Activated CD4-positive, alpha-beta T cell treated with anti-CD3 and anti-CD28 coated beads, Interleukin-2, amount 50 U/mL, for 24 hours (primary cell): Measurements from ENCODE around the gene POU4F2.

ENCODE experiments used
- DNase-seq, 2 donors: peaks; one replicate each; pipeline ENCODE4 v3.0.0-alpha.2; 2020; ENCODE audit warnings: low read depth in 1 of 2, low spot score in 1 of 2

POU4F2 gene, protein sequence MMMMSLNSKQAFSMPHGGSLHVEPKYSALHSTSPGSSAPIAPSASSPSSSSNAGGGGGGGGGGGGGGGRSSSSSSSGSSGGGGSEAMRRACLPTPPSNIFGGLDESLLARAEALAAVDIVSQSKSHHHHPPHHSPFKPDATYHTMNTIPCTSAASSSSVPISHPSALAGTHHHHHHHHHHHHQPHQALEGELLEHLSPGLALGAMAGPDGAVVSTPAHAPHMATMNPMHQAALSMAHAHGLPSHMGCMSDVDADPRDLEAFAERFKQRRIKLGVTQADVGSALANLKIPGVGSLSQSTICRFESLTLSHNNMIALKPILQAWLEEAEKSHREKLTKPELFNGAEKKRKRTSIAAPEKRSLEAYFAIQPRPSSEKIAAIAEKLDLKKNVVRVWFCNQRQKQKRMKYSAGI

DNA sequence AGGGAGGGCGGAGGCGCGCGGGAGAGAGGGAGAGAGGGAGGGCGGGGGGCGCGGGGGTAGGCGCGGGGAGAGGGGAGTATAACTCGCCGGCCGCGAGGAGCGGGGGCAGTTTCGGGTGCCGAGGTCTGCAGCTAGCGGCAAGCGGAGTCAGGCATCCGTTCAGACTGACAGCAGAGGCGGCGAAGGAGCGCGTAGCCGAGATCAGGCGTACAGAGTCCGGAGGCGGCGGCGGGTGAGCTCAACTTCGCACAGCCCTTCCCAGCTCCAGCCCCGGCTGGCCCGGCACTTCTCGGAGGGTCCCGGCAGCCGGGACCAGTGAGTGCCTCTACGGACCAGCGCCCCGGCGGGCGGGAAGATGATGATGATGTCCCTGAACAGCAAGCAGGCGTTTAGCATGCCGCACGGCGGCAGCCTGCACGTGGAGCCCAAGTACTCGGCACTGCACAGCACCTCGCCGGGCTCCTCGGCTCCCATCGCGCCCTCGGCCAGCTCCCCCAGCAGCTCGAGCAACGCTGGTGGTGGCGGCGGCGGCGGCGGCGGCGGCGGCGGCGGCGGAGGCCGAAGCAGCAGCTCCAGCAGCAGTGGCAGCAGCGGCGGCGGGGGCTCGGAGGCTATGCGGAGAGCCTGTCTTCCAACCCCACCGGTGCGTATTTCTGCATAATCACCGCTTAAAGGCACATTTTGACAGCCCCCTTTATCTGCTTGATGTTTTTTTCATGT lies at the start of gene POU4F2:
POU4F2 (plus strand) TSS at position 108 of the 720 bp plus-strand sequence; CDS start at position 356, 248 bp downstream.
- no peak for DNase-seq

DNA sequence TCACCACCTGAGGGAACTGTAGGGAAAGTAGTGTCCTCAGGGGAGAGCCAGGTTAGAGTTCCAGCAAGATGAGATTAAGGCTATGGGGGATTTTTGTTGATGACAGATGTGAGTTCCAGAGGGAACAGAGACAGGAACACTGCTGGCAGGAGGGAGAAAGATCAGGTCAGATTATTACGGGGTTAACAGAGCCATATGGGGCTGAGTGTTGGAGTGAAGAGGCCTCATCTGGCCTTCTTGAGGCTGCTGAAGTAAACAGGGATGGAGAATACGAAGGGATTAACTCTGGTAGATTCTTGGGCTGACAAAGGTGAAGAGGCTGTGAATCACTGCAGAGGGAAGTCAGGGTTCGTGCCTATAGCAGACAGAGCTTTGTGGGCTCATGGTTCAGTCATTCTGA lies 47.9 kb upstream of the POU4F2 start:
- DNase-seq: no peak

DNA sequence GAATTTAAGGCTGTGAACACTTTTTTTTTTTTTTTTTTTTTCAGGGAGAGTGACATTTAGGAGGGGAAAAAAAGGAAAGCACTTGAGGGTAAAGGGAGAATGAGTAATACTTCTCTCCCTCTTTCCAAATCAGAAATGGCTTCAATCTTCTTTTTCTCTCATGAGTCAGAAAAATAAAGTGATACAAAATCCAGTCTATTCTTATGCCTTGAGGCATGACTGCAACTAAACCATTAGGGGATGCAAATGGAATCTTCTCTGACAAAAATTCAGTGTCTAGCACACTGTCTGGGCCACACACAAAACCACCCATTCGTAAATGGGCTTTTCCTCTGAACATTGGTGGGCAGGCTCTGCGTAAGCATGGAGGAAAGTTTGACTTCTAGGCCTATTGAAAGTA lies 46.7 kb upstream of the POU4F2 start:
- DNase-seq: no peak

DNA sequence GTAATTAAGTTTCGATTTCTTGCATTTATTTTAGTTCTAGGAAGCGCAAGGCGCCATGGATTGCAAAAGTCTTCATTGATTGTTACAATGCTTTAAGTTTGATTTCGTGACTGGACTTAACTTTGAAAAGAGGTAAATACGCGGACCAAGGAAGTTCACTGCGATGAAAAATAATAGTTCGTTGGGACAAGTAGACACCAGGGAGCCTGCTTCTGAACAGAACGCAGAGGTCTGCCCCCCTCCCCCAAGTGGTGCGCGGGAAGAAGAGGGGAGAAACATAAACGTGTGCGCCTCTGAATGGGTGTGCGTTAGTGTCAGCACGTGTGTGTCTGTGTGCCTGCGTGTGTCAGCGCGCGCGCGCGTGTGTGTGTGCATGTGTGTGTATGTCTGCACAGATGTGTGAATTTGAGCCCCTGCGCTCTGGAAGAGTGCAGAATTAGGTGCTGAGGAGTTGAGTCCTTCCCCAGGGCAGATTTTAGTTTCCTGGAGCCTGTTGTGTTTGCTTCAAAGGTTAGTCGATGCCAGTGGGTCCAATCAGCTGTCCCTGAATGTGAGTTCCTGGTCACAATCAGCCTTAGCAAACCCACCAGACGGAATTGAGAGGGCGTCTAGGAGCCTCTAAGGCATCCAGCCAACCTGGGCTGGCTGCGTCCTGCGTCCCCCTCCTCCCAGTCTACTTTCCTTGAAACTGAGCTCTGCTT lies 5.8 kb upstream of the POU4F2 start:
- no peak for DNase-seq

DNA sequence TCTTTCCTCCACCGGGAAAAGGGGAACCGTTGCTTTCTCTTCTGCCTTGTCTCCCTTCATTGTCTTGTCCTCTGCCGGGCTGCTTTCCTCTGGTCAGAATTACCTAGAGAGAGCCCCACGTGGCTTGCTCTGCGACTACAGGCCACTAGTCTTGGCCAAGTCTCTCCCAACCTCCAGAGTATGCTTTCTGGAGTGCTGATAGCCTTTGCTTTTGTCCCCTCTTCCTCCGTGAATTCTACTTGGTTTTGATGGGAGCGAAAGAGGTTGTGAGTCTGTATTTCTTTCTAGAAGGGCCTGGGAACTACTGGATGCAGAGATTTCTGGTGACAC lies 5.3 kb upstream of the POU4F2 start:
- no peak for DNase-seq

DNA sequence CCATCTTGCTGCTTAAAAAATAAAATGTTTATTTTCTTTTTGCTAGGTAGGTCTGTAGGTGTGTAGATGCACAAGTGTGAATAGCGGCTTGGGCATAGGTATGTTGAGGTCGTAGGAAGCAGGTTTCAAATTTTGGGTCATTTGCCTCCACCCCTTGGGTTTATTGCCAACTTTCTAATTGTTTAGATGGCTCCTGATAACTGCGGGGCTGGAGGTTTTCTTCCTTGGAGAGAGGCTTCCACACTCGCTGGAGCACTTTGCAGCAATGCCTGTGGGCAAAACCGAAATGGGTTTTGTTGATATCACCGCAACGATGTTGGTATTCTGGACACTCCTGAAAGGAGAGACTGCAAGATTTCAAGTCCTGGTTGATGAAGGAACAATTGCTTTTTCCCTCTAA lies 3.9 kb upstream of the POU4F2 start:
- no peak for DNase-seq

DNA sequence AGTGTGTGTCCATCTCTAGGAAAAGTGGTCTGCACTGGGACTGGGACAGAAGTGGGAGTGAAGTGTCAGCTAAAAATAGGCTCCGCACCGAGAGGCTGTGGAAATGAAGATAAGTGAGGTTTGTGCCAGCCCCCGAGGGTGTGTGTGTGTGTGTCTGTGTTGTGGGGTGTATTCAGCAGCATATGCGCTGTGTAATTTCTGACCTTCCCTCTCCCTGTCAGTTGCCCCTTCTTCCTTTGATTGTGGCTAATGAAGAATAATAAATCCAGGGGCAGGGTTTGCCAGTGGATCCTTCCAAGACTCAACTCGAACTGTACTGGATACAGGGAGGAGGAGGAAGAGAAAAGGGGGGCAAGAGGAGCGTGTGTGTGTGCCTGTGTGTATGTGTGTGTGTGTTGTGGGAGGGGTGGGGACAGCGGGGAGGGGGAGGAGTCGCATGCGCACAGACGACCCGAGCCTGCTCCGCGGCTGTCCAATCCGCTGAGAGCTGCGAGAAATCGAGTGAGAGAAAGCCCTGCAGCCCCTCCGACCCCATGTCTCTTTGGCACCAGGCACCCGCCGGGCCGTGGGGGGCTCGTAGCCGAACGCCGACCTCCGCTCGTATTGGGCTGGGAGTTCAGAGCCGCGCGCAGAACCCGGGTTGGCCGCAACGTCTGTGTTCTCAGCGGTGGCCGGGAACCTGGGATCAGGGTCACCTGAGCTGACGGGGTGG lies 916 bp upstream of the POU4F2 start:
- DNase-seq: no peak

DNA sequence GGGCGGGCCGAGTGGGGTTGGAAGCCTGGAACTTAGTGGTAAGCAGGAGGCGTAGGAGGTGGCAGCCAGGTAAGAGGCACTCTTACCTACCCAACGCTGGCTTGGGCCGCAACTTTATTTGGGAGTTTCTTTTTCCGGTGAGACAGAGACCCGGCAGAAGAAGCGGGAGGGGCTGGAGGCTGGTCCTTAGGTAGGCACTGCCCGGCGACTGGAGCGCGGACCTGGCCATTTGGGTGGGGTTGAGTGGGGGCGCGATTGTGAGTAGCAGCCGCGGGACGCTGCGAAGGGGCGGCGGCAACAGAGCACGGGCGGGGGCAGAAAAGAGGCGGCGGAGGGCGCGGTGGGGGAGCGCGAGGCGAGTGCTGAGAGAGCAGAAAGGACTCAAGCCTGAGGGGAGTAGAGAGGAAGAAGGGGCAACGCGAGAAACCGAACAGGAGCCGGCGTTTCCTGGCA lies 334 bp upstream of the POU4F2 start:
- DNase-seq: no peak

DNA sequence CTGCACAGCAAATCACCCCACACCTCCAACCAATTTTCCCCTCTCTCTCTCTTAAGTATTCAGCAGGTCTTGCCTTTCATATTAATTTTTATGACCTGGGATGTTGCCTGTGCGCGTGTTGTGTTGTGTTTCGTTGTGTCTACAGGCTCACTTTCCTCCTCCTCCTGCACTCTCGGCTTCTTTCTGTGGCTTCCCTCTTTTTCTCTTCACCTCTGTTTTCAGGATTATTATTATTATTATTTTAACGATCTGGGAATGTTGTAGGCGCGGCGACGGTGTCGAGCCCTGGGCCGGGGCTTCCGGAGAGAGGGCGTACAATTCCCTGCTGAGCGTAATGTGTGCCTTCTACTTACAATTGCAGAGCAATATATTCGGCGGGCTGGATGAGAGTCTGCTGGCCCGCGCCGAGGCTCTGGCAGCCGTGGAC lies 826 bp downstream of the POU4F2 start:
- DNase-seq: no peak

DNA sequence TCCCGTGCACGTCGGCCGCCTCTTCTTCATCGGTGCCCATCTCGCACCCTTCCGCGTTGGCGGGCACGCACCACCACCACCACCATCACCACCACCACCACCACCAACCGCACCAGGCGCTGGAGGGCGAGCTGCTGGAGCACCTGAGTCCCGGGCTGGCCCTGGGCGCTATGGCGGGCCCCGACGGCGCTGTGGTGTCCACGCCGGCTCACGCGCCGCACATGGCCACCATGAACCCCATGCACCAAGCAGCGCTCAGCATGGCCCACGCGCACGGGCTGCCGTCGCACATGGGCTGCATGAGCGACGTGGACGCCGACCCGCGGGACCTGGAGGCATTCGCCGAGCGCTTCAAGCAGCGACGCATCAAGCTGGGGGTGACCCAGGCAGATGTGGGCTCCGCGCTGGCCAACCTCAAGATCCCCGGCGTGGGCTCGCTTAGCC lies 1.4 kb downstream of the POU4F2 start:
- no peak for DNase-seq

DNA sequence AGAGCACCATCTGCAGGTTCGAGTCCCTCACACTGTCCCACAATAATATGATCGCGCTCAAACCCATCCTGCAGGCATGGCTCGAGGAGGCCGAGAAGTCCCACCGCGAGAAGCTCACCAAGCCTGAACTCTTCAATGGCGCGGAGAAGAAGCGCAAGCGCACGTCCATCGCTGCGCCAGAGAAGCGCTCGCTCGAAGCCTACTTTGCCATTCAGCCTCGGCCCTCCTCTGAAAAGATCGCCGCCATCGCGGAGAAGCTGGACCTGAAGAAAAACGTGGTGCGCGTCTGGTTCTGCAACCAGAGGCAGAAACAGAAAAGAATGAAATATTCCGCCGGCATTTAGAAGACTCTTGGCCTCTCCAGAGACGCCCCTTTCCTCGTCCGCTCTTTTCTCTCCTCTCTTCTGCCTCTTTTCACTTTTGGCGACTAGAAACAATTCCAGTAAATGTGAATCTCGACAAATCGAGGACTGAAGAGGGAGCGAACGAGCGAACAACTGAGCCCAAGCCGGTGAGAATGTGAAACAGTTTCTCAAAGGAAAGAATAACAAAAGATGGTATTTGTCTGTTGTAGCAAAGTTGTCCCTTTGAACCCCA lies 1.9 kb downstream of the POU4F2 start:
- DNase-seq: no peak

DNA sequence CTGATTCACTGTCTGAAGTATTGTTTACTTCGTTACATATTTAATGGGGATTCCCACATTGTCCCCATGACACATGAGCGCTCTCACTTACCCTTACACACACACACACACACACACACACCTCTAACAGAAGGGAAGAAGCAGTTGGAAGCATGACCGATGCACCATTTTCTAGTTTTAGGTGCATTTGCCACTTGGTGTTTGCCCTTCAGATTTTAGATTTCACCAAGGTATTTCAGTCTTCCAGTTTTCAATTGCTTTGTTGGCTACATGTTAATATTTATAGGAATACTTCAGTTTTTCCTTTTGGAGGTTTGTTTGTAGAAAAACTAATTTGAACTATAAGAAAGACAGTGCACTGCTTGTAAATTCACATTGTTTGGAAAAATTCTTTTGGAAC lies 3.1 kb downstream of the POU4F2 start:
- no peak for DNase-seq

DNA sequence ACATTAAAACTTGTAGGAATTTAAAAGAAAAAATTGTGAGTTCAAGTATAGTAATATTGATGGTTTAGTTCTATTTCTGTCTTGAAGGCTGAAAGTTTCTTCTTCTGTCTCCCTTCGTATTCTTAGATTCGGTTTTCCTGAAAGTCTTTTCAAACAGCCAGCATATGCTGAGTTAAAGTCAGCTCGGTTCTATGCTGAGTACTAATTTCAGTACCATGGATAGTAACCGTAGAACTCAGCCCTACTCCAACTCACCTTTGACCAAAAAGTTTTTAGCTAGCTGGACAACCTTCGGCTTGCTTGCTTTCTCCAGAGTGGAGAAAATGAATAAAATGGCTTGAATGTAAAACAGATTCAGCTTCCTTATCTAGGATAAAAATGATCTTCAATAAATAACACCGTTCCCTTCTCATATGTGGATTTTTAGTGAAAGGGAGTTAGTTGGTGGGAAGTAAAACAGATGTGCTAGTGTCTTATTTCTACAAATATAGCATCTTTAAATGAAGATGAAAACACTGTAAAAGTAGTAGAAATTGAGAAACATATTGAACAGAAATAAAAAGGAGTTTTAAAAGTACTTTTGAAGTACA lies 5.2 kb downstream of the POU4F2 start:
- DNase-seq: no peak

DNA sequence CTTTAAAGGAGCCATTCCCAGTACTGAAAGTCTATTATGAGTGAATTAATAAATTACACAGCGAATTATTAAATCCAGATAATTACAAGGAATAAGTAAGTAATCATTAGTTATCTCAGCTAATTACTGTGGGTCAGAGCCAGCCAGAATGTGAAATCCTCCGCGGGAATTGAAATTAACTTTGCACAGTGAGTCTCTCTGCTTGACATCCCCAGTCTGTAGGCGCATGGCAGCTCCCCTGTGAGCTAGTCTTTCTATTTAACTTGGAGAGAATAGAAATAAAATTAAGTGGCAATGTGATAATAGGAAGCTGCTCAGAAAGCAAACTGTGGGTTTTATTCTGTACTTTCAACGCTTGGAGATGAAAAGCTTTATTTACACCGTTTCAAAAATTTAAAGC lies 7.2 kb downstream of the POU4F2 start:
- DNase-seq: no peak

DNA sequence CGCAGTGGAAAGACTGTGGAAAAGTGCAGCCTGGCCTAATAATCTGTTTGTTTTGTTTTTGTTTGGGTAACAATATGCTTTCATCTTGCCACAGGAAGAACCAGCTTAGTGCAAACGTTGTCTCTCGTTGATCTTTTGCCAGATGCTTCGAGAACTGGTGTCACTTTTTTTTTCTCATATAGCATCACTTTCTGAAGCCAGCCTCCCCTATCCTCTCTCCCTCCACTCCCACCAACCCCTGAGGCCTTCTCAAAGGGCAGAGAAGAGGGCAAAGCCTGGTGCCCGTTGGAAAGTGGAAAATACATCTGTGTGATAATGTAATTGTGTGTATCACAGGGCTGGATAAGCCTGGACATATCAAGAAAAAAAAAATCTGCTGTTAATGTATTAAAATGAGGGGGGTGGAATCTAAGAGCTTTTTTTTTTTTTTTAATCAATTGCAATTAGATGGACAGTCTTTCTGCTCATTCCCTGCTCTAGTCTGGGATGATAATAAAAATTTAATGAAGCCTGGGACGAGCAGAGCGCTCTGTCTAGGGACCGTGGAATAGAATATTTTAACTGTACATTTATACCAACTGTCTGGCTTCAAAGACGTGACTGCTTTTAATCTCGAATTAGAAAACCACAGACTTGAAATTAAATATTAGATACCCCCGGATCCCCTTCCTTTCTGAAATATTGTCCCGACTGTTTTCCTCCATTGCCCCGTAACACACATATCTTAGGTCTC lies 8.1 kb downstream of the POU4F2 start:
- DNase-seq: no peak

DNA sequence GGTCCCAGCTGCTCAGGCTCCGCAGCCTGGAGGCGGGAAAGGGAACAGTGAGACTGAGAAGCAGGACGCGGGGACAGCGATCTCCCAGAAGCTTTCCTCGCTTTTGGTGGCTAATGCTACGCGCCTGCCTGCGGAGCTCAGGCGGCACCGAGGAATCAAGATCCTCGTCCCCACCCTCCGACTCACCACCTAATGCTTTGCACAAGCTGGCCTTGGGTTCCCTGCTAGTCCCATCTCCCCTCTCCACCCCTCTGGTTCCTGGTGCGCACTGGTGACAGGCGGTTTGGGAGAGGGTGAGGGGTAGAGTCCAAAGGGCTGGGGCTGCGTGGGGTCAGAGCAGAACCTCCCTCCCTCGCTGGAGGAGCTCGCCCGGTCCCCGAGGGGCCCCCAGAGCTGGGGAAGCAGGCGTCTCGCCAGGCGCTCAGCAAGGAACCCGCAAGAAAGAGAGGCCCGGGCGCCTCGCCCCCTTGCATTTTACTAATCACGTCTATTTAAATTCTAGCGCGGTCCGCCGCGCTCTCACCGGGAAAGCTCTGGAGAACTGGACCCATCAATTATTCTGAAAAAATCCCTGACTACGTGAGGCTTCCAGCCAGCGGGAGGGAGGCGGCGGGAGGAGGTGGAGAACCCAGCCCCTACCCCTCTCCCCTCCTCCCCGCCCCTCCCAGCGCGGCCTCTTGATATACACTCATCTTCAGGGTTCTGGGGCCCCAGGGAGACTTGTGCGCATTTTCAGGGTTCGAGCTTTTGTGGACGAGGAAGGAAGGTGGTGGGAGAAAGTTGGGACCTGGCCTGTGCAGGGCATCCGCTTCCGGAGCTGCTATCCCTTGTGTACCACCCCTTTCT lies 9.1 kb downstream of the POU4F2 start:
- no peak for DNase-seq

DNA sequence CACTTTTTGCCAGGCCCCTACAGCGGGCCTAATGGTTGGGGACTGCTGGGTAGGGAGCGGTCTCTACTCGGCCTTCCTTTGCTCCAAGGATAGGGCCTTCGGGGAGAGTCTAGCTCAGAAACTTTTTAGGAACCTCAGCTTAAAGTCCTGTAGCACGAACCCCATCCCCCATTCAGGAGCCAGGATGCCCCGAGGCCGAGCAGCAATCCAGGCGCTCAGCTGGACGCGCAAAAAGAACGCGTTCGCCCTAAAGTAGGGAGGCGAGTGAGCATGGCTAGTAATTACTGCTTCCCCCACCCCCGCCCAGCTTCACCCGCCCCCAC lies 9.7 kb downstream of the POU4F2 start:
- DNase-seq: no peak

DNA sequence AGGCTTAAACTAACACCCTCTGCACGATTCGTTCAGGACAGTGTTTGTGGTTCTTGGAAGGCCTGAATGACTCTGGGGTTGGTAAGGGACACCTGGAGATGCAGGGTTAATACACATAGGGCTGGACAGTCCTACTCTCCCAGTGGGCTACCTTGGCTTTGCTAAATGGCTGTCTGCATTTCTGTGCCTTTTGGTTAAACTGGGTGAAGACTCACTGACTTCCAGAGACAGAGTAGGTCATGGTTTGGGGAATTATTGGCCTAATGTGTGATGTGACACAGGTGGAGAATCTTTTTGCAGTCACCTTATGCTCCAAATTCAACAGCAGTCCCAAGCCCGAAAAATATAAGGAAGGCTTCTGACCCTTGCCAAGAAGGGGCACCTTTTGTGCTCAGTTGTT lies 10.5 kb downstream of the POU4F2 start:
- no peak for DNase-seq

DNA sequence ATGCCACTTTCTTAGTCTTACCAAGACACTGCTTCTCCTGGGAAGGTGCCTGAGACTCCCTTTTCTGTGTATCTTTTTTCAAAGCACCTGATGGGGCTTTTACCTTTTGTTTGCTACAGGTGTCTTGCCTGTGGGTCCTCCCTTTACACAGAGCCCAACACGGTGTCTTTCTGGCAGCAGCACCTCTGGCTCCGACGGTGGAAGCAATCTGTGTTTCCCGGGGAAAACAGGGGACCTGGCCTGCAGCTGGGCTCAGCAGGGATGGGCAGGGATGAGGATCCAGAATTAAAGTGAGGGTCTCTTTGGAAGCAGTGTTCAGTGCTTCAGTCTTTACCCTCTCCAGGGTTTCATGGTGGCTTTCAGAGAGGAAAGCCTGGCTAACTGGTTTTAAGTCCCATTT lies 11.3 kb downstream of the POU4F2 start:
- DNase-seq: no peak
